GM19452 (cell line): Measurements from ENCODE around the gene NPLOC4.

ENCODE experiments used
- ATAC-seq: cut with Tn5 transposase; IDR thresholded peaks from one replicate; pipeline ENCODE4 v1.9.1; 2021; ENCODE audit not compliant: unreplicated experiment

Gene NPLOC4

GRCh38 chr17:81568416-81568815 lies 68.5 kb downstream of the NPLOC4 start:
- ATAC-seq: no peak

GRCh38 chr17:81567191-81567590 lies 69.7 kb downstream of the NPLOC4 start:
- ATAC-seq: no peak

- no peak for ATAC-seq
These were observed 70.3 kb downstream of the NPLOC4 start for GRCh38 chr17:81566461-81567126.

GRCh38 chr17:81565231-81565630 lies 71.7 kb downstream of the NPLOC4 start:
- ATAC-seq: no peak

GRCh38 chr17:81564778-81565177 lies 72.1 kb downstream of the NPLOC4 start:
- ATAC-seq: no peak

GRCh38 chr17:81563861-81564586 lies 72.9 kb downstream of the NPLOC4 start:
- no peak for ATAC-seq

- no peak for ATAC-seq
These were observed 75.4 kb downstream of the NPLOC4 start for GRCh38 chr17:81561494-81561885.

- ATAC-seq: no peak
These were observed 77.7 kb downstream of the NPLOC4 start for GRCh38 chr17:81558941-81559806.

GRCh38 chr17:81558115-81558468 lies 78.8 kb downstream of the NPLOC4 start:
- no peak for ATAC-seq

- no peak for ATAC-seq
These were observed 79.4 kb downstream of the NPLOC4 start for GRCh38 chr17:81557276-81558114.

GRCh38 chr17:81556863-81557262 lies 80.0 kb downstream of the NPLOC4 start:
- ATAC-seq: no peak

GRCh38 chr17:81556175-81556691 lies 80.7 kb downstream of the NPLOC4 start:
- ATAC-seq: no peak

GRCh38 chr17:81553616-81554181 lies 83.2 kb downstream of the NPLOC4 start:
- peak; percentile 8 for ATAC-seq

- ATAC-seq: peak; percentile 34
These were observed 83.8 kb downstream of the NPLOC4 start for GRCh38 chr17:81553018-81553615.

GRCh38 chr17:81552244-81553017 lies 84.5 kb downstream of the NPLOC4 start, which contains the start of gene FAAP100:
FAAP100 (minus strand) TSS chr17:81552353; CDS start chr17:81552330, 23 bp downstream.
- peak; percentile 42 for ATAC-seq

- ATAC-seq: peak; percentile 1
These were observed 85.3 kb downstream of the NPLOC4 start for GRCh38 chr17:81551458-81552243.

GRCh38 chr17:81550830-81551457 lies 86.0 kb downstream of the NPLOC4 start:
- no peak for ATAC-seq

- no peak for ATAC-seq
These were observed 86.6 kb downstream of the NPLOC4 start for GRCh38 chr17:81550285-81550684.
